Lower leg skin (tissue), 3 donors: ENCODE results near the gene STXBP6.

Experiments
- CTCF ChIP-seq, 3 donors: fragments of 450-650 bp; IDR thresholded peaks; one replicate each; pipeline ENCODE4 v1.5.1; 2016; ENCODE audit warnings: antibody characterized with exemption in 3 of 3, mild to moderate bottlenecking in 3 of 3, moderate library complexity in 2 of 3
- POLR2A ChIP-seq, 2 donors: fragments of 450-650 bp; IDR thresholded peaks; one replicate each; pipeline ENCODE4 v1.6.1; 2016 to 2017; ENCODE audit warnings: antibody characterized with exemption in 2 of 2, mild to moderate bottlenecking in 1 of 2, moderate library complexity in 1 of 2

GRCh38 chr14:25001156-25001555 lies 48.8 kb downstream of the STXBP6 start:
- TF ChIP-seq CTCF (IDR thresholded peaks at IDR 0.05): no peak
- TF ChIP-seq POLR2A (IDR thresholded peaks at IDR 0.05): no peak
